GM19467 (cell line): ENCODE results near the gene GNAT3.

ENCODE experiments used
- ATAC-seq: cut with Tn5 transposase; IDR thresholded peaks from one replicate; pipeline ENCODE4 v1.9.1; 2021; ENCODE audit warnings: mild to moderate bottlenecking, moderate library complexity; ENCODE audit not compliant: unreplicated experiment

GNAT3 gene

GRCh38 chr7:80505900-80506500, 5.9 kb downstream of the GNAT3 start:
- ATAC-seq = no peak

GRCh38 chr7:80500325-80500724, 11.5 kb downstream of the GNAT3 start:
- ATAC-seq = no peak

- no peak for ATAC-seq
Measured at GRCh38 chr7:80499350-80499953, 12.4 kb downstream of the GNAT3 start.

GRCh38 chr7:80498481-80499349, 13.1 kb downstream of the GNAT3 start:
- ATAC-seq = no peak

- ATAC-seq = no peak
Measured at GRCh38 chr7:80496586-80496985, 15.3 kb downstream of the GNAT3 start.

GRCh38 chr7:80493121-80493849, 18.6 kb downstream of the GNAT3 start:
- no peak for ATAC-seq

GRCh38 chr7:80491462-80491861, 20.4 kb downstream of the GNAT3 start:
- ATAC-seq = no peak

- no peak for ATAC-seq
Measured at GRCh38 chr7:80488851-80489370, 23.0 kb downstream of the GNAT3 start.

GRCh38 chr7:80488406-80488805, 23.5 kb downstream of the GNAT3 start:
- no peak for ATAC-seq

- no peak for ATAC-seq
Measured at GRCh38 chr7:80485721-80486120, 26.1 kb downstream of the GNAT3 start.

- ATAC-seq = no peak
Measured at GRCh38 chr7:80482950-80483349, 28.9 kb downstream of the GNAT3 start.

- ATAC-seq = no peak
Measured at GRCh38 chr7:80481196-80481884, 30.5 kb downstream of the GNAT3 start.

- ATAC-seq = no peak
Measured at GRCh38 chr7:80480566-80480965, 31.3 kb downstream of the GNAT3 start.

- ATAC-seq = no peak
Measured at GRCh38 chr7:80478683-80479082, 33.2 kb downstream of the GNAT3 start.

GRCh38 chr7:80476035-80476434, 35.8 kb downstream of the GNAT3 start:
- ATAC-seq = no peak

- no peak for ATAC-seq
Measured at GRCh38 chr7:80475383-80475782, 36.5 kb downstream of the GNAT3 start.

GRCh38 chr7:80473751-80474150, 38.1 kb downstream of the GNAT3 start:
- ATAC-seq = no peak

- no peak for ATAC-seq
Measured at GRCh38 chr7:80472491-80473200, 39.2 kb downstream of the GNAT3 start.

- ATAC-seq = no peak
Measured at GRCh38 chr7:80468931-80469714, 42.7 kb downstream of the GNAT3 start.
